GM10266 (cell line): ENCODE results near the gene VWA1.
A peak's percentile ranks its signal among the peaks of the same experiment; 100 is the strongest.
"Not testable (repeated sequence)": the region's sequence is repeated elsewhere in the genome, so short reads cannot be mapped to it uniquely, and the experiment has no call there.

Source experiments
- DNase-seq: peaks from one replicate; pipeline ENCODE4 v3.0.0; 2012; ENCODE audit errors: extremely low spot score
- TF ChIP-seq, protein P1 (sequence below): IDR thresholded peaks from 2 replicates; pipeline ENCODE4 v1.5.1; 2012; ENCODE audit warnings: mild to moderate bottlenecking, low read depth; ENCODE audit not compliant: control insufficient read depth, insufficient read depth; ENCODE audit errors: missing control alignments

VWA1 gene

DNA sequence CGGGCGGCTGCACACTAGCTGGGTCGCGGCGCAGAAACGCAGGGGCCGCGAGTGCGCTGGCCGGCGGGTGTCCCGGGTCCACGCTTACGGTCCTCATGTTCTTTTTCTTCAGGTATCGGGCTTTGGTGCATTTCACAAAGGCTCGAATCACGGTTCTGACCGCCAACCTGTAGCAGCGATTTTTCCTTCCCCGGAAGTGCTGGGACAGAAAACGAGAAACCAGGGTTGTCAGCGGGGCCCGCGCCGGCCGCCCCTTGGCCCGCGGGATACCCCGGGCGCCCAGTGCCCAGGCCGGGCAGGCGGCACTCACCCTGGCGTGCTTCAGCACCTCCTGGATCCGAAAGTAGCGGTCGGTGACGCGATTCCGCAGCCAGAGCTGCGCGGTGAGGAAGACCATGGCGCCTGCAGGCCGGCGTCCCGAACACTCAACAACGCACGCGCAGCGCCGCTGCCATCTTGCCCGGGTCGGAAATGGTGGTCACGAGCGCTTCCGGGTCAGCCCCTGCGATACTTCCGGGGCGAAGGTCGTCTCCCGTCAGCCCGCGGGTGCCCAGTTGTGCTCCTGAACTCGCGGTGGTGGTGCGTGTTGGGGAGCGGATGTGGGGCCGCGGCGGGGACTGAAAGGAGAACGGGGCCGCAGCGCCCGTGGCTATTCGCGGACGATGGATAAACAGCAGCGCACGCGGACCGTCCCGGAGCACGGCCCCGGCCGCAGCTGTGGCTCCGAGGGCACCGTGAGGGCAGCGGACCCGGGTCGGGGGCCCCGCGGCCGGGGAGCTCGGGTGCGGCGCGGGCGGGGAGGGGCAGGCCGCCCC is 28.5 kb upstream of the VWA1 start, which contains the start of gene MRPL20:
MRPL20 (minus strand) TSS at position 473 of the 815 bp plus-strand sequence; CDS start at position 397, 76 bp downstream.
- TF ChIP-seq, protein P1, sequence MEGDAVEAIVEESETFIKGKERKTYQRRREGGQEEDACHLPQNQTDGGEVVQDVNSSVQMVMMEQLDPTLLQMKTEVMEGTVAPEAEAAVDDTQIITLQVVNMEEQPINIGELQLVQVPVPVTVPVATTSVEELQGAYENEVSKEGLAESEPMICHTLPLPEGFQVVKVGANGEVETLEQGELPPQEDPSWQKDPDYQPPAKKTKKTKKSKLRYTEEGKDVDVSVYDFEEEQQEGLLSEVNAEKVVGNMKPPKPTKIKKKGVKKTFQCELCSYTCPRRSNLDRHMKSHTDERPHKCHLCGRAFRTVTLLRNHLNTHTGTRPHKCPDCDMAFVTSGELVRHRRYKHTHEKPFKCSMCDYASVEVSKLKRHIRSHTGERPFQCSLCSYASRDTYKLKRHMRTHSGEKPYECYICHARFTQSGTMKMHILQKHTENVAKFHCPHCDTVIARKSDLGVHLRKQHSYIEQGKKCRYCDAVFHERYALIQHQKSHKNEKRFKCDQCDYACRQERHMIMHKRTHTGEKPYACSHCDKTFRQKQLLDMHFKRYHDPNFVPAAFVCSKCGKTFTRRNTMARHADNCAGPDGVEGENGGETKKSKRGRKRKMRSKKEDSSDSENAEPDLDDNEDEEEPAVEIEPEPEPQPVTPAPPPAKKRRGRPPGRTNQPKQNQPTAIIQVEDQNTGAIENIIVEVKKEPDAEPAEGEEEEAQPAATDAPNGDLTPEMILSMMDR: no peak

DNA sequence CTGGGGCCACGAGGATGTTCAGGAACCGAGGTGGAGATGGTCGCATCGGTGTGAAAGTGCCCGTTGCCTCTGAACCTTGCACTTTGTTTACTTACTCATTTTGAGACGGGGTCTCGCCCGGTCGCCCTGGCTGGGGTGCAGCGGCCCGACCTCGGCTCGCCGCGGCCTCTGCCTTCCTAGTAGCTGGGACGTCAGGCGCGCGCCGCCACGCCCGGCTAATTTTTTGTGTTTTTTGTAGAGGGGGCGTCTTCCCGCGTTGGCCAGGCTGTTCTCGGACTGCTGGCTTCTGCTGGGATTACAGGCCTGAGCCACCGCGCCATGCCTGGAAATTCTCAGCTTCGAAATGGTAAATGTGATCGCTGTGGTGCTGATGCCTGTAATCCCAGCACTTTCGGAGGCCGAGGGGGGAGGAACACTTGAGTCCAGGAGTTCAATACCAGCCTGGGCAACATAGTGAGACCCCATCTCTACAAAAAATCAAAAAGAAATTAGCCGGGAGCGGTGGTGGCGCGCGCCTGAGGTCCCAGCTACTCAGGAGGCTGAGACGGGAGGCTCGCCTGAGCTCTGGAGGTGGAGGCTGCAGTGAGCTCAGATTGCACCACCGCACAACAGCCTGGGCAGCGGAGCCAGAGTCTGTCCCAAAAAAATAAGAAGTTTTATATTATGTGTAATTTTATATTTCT is 27.7 kb upstream of the VWA1 start:
- DNase-seq: no peak

More for the DNA sequence above, 28.5 kb upstream of the VWA1 start, which contains the start of gene MRPL20:
- peak; percentile 99 for DNase-seq

DNA sequence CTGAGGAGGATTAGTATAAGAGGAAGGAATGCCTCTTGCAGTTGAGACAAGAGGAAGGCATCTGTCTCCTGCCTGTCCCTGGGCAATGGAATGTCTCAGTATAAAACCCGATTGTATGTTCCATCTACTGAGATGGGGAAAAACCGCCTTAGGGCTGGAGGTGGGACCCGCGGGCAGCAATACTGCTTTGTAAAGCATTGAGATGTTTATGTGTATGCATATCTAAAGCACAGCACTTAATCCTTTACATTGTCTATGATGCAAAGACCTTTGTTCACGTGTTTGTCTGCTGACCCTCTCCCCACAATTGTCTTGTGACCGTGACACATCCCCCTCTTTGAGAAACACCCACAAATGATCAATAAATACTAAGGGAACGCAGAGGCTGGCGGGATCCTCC is 25.3 kb upstream of the VWA1 start:
- not testable (repeated sequence) for DNase-seq

More for the DNA sequence above, 27.7 kb upstream of the VWA1 start:
- TF ChIP-seq, protein P1: no peak

DNA sequence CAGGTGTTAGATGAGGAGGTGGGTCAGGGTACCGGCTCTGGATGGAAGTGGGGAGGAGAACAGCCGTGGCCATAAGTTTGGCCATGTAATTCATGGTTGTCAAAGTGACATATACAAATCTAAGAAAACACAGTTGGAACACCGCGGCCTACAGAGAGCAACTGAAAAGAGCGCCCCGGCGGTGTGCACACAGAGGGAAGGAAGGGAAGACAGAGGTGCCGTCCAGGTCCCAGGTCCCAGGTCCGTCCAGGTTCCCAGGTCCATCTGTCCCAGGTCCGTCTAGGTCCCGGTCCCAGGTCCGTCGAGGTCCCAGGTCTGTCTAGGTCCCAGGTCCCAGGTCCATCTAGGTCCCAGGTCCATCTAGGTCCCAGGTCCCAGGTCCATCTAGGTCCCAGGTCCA is 23.9 kb upstream of the VWA1 start:
- TF ChIP-seq, protein P1: no peak
- no peak for DNase-seq

DNA sequence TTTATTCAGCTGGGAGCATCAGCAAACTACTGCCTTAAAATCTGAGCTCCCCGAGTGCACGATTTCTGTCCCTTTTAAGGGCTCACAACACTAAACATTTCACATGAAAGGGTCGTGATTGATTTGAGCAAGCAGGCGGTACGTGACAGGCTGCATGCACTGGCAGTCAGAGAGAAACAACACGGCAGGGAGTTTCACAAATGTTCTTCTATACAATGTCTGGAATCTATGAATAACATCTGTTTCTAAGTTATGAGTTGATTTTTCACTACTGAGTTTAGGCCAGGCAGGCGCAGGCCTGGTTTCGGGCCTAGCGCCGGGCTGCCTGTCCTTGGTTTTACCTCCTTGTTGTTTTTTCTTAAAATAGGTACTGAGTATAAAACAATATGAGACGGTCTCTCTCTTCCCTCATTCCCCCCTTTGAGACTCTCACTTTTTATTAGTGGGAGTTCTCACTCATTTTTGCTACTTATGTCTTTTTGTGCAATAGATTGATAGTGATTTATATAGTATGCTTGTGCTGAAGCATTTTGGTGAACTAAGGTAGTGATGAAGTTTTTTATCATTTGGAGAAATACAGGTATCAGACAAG is 23.1 kb upstream of the VWA1 start:
- DNase-seq: not testable (repeated sequence)

DNA sequence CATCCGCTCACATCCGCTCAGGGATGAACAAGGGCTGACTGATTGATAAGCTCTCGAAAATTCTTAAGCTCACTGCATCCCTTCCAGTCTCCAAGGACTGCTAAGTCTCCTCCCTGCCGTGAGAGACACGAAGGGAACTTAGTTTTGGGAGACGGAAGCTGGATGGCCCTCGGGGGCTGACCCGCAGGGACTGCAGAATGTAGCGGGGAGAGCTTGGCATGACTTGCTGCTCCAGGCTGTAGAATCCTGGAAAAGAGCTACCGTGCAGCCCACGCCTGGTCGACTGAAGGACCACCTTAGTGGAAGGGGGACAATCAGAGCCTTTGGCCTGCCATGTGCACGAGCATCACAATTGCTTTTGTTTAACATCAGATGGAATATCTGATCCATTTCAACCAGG is 19.7 kb upstream of the VWA1 start:
- TF ChIP-seq, protein P1: no peak
- DNase-seq: no peak

DNA sequence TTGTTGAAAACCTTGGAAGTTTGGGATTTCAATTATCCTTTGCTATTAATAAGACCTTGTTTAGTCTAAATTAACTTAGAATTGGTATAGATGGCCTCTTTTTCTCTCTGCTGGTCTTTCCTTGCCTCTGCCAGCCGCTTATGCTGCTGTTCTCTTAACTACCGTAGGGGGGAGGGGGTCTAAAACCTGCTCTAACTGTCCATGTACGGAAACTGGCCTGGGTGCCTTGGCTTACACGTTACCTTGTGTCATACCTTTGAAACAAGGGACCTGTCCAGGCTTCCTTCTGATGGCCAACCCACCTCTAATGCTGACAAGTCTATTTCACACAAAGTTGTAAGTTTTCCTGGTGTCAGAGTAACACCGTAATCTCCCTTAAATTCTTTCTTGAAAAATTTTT is 18.1 kb upstream of the VWA1 start:
- not testable (repeated sequence) for DNase-seq

DNA sequence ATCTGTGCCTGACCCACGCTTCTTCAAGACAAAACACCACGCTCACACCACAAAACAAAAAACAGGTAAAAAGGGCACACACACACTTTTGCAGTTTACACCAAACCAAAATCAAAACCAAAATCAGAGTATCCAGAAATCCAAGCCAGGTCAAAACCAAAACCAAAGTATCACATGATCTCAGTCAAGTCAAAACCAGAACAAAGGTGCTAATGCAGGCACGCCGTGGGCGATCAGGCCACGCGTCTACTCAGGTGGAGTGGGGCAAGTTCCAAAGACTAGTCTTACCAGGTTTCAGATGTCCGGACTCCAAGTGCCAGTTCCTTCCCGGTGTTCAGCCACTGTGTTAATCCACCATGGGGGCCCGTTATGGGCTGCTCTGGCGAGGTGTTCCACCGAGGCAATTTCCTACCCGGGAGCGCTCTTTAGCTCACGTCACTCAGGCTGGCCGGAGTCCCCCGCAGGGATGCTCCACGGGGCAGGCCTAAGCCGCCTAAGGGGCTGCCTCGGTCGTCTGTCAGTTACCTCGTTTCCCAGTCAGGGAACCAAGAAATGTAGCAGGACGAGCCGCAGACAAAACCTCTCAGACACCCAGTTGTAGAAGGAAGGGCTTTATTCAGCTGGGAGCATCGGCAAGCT is 17.5 kb upstream of the VWA1 start:
- not testable (repeated sequence) for DNase-seq
